ENCODE data around the gene SF3B2.

DNA sequence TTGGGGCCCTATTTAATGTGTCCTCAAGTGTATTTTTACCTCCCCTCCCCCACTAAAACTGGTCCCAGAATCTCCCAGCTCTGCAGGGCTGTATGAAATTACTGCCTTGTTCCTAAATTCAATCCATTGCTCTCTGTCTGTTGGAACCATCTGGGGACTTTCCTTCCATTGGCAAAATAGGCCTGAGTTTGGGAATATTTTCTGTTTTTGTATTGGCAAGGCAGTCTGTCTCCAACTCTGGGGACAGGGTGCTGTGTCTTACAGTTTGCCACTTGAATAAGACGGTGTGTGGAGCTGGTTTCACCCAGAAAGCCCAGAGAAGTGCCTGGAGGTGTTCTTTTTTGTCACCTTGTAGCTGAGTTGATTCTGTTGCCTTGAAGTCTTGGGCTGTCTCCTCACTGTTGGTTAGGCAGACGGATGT, 19.2 kb downstream of the SF3B2 start:
- TF ChIP-seq, protein P1, sequence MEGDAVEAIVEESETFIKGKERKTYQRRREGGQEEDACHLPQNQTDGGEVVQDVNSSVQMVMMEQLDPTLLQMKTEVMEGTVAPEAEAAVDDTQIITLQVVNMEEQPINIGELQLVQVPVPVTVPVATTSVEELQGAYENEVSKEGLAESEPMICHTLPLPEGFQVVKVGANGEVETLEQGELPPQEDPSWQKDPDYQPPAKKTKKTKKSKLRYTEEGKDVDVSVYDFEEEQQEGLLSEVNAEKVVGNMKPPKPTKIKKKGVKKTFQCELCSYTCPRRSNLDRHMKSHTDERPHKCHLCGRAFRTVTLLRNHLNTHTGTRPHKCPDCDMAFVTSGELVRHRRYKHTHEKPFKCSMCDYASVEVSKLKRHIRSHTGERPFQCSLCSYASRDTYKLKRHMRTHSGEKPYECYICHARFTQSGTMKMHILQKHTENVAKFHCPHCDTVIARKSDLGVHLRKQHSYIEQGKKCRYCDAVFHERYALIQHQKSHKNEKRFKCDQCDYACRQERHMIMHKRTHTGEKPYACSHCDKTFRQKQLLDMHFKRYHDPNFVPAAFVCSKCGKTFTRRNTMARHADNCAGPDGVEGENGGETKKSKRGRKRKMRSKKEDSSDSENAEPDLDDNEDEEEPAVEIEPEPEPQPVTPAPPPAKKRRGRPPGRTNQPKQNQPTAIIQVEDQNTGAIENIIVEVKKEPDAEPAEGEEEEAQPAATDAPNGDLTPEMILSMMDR (IDR thresholded peaks at IDR 0.05 in 4 of 5, conservative IDR thresholded peaks at IDR 0.05 in 1 of 5) = no peak
- TF ChIP-seq POLR2A (IDR thresholded peaks at IDR 0.05) = no peak
